GM12872 (cell line): ENCODE data around the gene SCNM1.

ENCODE experiments used
- TF ChIP-seq, protein P1 (sequence below): IDR thresholded peaks from 3 replicates; pipeline ENCODE4 v1.5.1; 2011; ENCODE audit warnings: low read depth, mild to moderate bottlenecking, low read length, moderate library complexity; ENCODE audit not compliant: insufficient read depth

SCNM1 gene

DNA sequence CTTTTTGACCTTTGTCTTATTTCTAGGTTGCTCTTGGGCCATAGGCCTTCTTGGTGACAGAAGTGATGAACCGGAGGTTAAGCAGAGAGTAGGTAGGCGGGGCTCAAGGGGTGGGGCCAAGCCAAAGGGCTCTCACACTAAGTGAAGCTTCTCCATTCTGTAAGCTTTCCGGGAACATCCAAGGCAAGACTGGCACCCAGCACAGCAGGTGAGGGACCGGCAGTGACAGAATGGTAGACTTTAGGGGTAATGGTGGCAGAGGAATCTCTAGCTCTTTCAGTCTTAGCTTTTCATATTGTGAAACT, 9.5 kb upstream of the SCNM1 start, which contains the start of gene TNFAIP8L2:
Gene TNFAIP8L2, plus strand, starts transcription at position 135 of the 305 bp plus-strand sequence. CDS start 2,049 bp downstream, outside the sequence.
- TF ChIP-seq, protein P1, sequence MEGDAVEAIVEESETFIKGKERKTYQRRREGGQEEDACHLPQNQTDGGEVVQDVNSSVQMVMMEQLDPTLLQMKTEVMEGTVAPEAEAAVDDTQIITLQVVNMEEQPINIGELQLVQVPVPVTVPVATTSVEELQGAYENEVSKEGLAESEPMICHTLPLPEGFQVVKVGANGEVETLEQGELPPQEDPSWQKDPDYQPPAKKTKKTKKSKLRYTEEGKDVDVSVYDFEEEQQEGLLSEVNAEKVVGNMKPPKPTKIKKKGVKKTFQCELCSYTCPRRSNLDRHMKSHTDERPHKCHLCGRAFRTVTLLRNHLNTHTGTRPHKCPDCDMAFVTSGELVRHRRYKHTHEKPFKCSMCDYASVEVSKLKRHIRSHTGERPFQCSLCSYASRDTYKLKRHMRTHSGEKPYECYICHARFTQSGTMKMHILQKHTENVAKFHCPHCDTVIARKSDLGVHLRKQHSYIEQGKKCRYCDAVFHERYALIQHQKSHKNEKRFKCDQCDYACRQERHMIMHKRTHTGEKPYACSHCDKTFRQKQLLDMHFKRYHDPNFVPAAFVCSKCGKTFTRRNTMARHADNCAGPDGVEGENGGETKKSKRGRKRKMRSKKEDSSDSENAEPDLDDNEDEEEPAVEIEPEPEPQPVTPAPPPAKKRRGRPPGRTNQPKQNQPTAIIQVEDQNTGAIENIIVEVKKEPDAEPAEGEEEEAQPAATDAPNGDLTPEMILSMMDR: no peak

DNA sequence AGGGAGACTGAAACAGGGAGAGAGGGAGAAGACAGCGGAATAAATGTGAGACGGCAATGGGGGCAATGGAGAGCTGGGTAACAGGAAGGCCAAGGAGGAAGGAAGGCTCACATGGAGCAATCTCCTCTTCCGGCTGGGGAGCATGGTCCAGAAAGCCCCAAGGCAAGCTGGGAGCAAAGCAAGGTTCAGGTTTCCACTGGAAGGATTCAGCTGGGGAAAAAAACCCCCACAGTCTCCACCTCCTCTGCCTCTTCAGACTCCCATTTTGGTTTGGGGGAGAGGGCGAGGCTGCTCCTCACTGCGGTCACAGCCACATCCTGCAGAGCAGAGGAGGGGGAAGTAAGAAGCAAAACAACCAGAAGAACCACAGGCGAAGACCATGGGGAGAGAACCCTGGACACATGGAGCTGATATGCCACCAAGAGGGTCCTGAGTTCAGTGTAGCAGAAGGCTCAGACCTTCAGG, 8.8 kb upstream of the SCNM1 start:
- TF ChIP-seq, protein P1: no peak

- TF ChIP-seq, protein P1: no peak
Observed at GRCh38 chr1:151158326-151158725, 7.6 kb upstream of the SCNM1 start.

DNA sequence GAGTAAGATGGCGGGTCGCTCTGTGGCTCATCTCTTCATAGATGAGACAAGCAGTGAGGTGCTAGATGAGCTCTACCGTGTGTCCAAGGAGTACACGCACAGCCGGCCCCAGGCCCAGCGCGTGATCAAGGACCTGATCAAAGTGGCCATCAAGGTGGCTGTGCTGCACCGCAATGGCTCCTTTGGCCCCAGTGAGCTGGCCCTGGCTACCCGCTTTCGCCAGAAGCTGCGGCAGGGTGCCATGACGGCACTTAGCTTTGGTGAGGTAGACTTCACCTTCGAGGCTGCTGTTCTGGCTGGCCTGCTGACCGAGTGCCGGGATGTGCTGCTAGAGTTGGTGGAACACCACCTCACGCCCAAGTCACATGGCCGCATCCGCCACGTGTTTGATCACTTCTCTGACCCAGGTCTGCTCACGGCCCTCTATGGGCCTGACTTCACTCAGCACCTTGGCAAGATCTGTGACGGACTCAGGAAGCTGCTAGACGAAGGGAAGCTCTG, 7.1 kb upstream of the SCNM1 start:
- TF ChIP-seq, protein P1: no peak

DNA sequence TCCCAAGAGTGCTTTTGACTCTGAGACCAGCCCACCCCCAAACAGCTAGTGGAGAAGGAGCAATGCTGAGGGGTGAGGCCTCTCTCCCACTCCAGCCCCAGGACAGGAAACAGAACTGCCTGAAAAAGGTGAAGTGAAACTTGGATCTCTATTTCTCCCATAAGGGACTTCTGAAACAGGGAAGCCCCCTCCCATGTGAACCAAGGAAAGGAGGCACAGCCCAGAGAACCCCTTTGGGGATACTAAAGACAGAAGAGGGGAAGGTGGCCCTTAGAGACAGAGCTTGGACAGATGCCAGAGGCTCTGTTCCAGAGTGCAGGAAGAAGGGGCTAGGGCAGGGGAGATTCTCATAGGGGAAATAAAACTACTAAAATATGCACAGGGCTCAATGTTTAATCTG, 6.6 kb upstream of the SCNM1 start:
- TF ChIP-seq, protein P1: no peak

GRCh38 chr1:151164732-151165280, 1.1 kb upstream of the SCNM1 start:
- TF ChIP-seq, protein P1: no peak

DNA sequence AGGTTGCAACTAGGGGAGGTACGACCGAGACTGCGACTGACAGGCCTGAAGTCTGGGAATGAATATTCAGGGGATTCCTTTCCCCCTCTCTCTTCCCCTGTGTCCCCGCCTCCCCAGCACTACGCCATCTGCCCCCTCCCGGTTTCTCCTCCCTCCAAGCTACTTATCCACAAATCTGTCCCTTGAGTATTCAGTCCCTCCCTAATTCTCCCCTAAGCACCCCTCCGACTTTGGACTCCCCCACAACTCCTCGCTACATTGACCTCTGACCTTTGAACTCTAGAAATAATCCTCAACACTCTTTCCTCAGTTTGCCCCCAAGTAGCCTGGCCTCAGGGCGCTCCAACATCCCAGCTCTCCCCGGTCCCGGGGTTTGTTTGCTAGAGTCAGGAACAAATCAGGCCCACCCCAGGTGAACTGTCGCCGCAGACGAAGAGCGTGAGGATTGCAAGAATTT, 635 bp upstream of the SCNM1 start:
- TF ChIP-seq, protein P1: no peak

DNA sequence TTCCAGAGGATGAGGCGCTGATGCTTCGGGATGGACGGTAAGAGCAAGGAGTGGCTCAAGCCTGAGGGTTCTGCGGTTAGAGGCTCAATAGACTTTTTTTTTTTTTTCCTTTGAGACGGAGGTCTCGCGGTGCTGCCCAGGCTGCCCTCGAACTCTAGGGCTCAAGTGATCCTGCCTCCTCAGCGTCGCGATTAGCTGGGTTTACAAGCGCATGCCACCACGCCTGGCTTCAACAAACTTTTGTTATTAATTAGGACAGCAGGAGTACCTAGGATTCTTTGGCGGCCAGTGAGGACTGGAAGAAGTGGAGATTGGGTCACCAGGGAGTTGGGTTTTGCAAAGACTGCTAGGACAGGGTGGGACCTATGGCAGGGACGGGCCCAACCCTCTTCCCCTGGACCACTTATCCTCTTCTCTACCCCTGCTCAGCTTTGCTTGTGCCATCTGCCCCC, 587 bp downstream of the SCNM1 start:
- TF ChIP-seq, protein P1: no peak
